Measurements from ENCODE around the gene ZBTB44.

The ZBTB44 gene

GRCh38 chr11:130183878-130184610, 130.7 kb downstream of the ZBTB44 start:
- no peak for ATAC-seq (ENCODE audit: low read depth)
- Histone ChIP-seq H3K27me3 (ENCODE audit: insufficient read depth, poor library complexity, severe bottlenecking) (no peaks in the 10 kb centered on the region), H3K4me1 (ENCODE audit: insufficient read depth, poor library complexity, severe bottlenecking) (peaks cover 22% of the 10 kb centered on the region), H3K9me3 (ENCODE audit: severe bottlenecking) (no peaks in the 10 kb centered on the region), H3K36me3 (ENCODE audit: low read depth) (no peaks in the 10 kb centered on the region), H3K4me3 (ENCODE audit: severe bottlenecking) (no peak overlapping the region), H3K27ac (ENCODE audit: poor library complexity, severe bottlenecking) (no peak overlapping the region)
- DNase-seq (ENCODE audit: low spot score), result no peak
- TF ChIP-seq CTCF (IDR thresholded peaks at IDR 0.05; ENCODE audit: poor library complexity, severe bottlenecking), result no peak

- DNase-seq (ENCODE audit: low spot score) (no peak), ATAC-seq (ENCODE audit: low read depth) (peak; percentile 84)
- Histone ChIP-seq H3K4me1 (ENCODE audit: insufficient read depth, poor library complexity, severe bottlenecking) (peaks cover 39% of the 10 kb centered on the region), H3K4me3 (ENCODE audit: severe bottlenecking) (no peak overlapping the region), H3K27ac (ENCODE audit: poor library complexity, severe bottlenecking) (peak overlapping the region; percentile 26), H3K9me3 (ENCODE audit: severe bottlenecking) (no peaks in the 10 kb centered on the region), H3K27me3 (ENCODE audit: insufficient read depth, poor library complexity, severe bottlenecking) (no peaks in the 10 kb centered on the region), H3K36me3 (ENCODE audit: low read depth) (no peaks in the 10 kb centered on the region)
- no peak for TF ChIP-seq CTCF (IDR thresholded peaks at IDR 0.05; ENCODE audit: poor library complexity, severe bottlenecking)
Measured at GRCh38 chr11:130181295-130182272, 133.1 kb downstream of the ZBTB44 start.

DNA sequence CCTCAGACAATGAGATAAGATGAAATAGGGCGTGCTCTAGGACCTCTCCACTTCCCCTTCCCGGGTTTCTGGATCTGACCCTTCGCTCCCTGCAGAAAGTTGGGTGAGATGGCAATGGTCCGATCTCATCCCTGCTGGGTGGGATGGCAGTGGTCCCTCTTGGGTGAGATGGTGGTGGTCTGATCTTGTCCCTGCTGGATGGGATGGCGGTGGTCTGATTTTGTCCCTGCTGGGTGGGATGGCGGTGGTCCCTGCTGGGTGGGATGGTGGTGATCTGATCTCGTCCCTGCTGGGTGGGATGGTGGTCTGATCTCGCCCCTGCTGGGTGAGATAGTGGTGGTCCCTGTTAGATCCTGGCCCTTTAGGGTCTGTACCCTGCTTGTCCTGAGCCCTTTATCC, 133.8 kb downstream of the ZBTB44 start:
- H3K27ac ChIP-seq (ENCODE audit: poor library complexity, severe bottlenecking), result no peak overlapping the region
- H3K4me3 ChIP-seq (ENCODE audit: severe bottlenecking), result no peak overlapping the region
- peaks cover 39% of the 10 kb centered on the region for H3K4me1 ChIP-seq (ENCODE audit: insufficient read depth, poor library complexity, severe bottlenecking)
- TF ChIP-seq CTCF (IDR thresholded peaks at IDR 0.05; ENCODE audit: poor library complexity, severe bottlenecking), result no peak
- DNase-seq (ENCODE audit: low spot score) (no peak), ATAC-seq (ENCODE audit: low read depth) (no peak)
- H3K9me3 ChIP-seq (ENCODE audit: severe bottlenecking), result no peaks in the 10 kb centered on the region
- no peaks in the 10 kb centered on the region for H3K27me3 ChIP-seq (ENCODE audit: insufficient read depth, poor library complexity, severe bottlenecking)
- no peaks in the 10 kb centered on the region for H3K36me3 ChIP-seq (ENCODE audit: low read depth)

GRCh38 chr11:130180491-130180890, 134.2 kb downstream of the ZBTB44 start:
- peaks cover 39% of the 10 kb centered on the region for H3K4me1 ChIP-seq (ENCODE audit: insufficient read depth, poor library complexity, severe bottlenecking)
- TF ChIP-seq CTCF (IDR thresholded peaks at IDR 0.05; ENCODE audit: poor library complexity, severe bottlenecking), result no peak

More at GRCh38 chr11:130180491-130180890, 134.2 kb downstream of the ZBTB44 start:
- DNase-seq (ENCODE audit: low spot score) (no peak), ATAC-seq (ENCODE audit: low read depth) (peak; percentile 53; the same call in 2 of the 3 replicates)
- Histone ChIP-seq H3K4me3 (ENCODE audit: severe bottlenecking) (no peak overlapping the region), H3K9me3 (ENCODE audit: severe bottlenecking) (no peaks in the 10 kb centered on the region), H3K27ac (ENCODE audit: poor library complexity, severe bottlenecking) (no peak overlapping the region), H3K27me3 (ENCODE audit: insufficient read depth, poor library complexity, severe bottlenecking) (no peaks in the 10 kb centered on the region), H3K36me3 (ENCODE audit: low read depth) (no peaks in the 10 kb centered on the region)
